Measurements from ENCODE around the gene COBL. TPM values are rescaled to one million over a fixed set of nuclear protein-coding genes. Genes with fewer than 3 reads are reported as not detected.

The COBL gene, protein sequence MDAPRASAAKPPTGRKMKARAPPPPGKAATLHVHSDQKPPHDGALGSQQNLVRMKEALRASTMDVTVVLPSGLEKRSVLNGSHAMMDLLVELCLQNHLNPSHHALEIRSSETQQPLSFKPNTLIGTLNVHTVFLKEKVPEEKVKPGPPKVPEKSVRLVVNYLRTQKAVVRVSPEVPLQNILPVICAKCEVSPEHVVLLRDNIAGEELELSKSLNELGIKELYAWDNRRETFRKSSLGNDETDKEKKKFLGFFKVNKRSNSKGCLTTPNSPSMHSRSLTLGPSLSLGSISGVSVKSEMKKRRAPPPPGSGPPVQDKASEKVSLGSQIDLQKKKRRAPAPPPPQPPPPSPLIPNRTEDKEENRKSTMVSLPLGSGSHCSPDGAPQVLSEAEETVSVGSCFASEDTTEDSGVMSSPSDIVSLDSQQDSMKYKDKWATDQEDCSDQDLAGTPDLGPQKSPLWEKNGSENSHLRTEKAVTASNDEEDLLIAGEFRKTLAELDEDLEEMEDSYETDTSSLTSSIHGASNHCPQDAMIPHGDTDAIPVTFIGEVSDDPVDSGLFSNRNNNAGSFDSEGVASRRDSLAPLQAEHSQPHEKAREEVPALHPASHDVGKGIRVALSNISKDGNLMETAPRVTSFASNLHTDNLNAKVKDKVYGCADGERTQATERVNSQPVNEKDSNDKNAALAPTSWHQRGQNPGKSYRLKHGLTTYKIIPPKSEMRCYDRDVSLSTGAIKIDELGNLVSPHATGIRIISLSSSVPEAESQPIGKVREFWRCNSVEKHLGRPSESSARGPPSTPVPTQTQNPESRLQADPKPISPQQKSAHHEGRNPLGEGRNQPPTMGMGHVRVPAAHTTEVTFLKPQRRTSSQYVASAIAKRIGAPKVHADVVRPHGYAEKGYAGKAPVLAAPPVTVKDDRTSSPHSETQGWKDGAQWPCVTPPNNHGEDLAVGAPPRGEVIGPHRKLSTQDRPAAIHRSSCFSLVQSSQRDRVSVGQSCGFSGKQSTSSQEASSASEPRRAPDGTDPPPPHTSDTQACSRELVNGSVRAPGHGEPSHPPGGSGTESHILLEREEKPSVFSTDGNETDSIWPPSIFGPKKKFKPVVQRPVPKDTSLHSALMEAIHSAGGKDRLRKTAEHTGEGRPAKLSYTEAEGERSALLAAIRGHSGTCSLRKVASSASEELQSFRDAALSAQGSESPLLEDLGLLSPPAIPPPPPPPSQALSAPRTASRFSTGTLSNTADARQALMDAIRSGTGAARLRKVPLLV
- 21.9 and 23.8 TPM in 2 replicates for total RNA-seq (2014; rRNA removed; shearing (Covaris generic))
- polyA plus RNA-seq (2014; cell fraction: nucleus; rRNA removed), result 8.4 and 10.6 TPM in 2 replicates

DNA sequence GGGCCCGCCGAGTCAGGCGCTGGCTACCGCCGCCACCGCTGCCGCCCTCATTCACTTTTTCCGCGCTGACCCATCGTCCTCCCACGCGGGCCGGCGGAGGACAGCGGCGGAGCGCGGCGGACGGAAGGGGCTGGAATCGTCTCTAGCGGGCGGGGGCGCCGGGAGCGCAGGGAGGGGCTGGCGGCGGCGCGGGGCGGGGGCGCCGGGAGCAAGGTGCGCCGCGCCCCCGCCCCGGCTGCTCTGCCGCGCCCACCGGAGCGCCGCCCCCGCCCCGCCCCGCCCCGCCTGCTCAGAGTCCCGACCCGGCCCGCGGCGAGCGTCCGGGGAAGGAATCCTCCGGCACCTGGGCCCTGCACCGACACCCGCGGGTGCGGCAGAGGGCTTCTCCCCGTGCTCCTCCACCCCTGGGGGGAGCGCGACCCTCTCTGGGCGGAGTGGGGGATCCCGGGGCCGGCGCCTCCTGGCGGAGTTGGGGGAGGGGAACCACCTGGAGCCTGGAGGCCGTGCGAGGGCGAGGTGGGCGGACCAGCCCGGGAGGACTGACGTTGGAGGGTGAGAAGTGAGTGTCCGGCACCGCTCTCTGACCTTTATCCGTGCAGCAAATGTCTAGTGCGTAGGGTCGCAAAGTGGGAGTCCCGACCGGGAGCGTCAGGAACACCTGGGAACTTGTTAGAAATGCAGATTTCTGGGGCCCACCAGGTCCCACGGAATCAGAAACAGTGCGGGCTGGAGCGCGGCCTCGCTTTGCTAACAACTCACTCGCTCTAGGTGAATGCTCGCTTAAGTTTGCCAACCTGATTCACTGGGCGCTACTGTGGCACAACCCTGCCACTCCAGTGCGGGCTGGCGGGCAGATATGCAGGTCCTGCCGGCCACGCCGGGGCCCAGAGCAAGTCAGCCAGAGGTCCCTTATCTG, at the start of gene COBL:
TSS of gene COBL (minus strand) at position 144 of the 916 bp plus-strand sequence. CDS start 176 bp downstream, outside the sequence.
- DNase-seq (ENCODE audit: extremely low read depth, low read depth), result no peak

DNA sequence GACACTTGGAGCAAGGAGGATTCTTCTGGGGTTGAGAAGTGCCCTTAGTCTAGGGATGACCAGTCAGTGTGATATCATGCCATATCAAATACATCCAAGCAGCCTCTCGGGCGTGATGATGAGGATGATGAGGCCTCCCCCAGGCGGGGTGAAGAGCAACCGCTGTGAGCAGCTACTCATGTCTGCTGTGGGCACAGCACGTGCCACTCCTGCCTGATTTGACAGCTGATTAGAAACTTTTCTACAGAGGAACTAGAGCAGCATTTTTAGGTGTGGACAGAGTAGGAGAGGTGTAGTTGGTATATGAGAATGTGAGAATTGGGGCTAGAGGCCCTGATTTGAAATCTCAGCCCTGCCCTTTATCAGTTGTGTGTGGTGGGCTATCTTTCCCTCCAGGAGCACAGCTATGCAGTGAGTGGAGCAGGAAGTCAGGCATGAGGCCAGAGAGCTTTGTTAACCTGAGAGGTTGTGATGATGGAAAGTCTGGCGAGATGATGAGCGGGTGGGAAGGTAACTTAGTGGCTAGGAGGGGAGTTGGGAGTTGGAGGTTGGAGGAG, 49.6 kb upstream of the COBL start:
- DNase-seq (ENCODE audit: extremely low read depth, low read depth), result no peak

DNA sequence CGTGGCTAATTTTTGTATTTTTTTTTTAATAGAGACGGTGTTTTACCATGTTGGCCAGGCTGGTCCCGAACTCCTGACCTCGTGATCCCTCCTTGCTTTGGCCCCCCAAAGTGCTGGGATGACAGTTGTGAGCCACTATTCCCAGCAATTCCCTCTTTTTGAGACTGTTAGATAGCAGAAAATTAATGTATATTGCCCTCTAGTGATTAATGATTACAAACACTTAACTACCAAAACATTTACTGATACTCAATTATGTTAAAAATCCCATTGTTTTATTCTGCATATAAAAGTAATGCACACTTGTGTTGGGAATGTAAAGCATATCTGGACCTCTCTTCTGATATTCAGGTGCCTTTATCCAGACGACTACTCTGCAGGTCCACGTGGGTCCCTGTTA, 41.2 kb upstream of the COBL start:
- DNase-seq (ENCODE audit: extremely low read depth, low read depth), result no peak

DNA sequence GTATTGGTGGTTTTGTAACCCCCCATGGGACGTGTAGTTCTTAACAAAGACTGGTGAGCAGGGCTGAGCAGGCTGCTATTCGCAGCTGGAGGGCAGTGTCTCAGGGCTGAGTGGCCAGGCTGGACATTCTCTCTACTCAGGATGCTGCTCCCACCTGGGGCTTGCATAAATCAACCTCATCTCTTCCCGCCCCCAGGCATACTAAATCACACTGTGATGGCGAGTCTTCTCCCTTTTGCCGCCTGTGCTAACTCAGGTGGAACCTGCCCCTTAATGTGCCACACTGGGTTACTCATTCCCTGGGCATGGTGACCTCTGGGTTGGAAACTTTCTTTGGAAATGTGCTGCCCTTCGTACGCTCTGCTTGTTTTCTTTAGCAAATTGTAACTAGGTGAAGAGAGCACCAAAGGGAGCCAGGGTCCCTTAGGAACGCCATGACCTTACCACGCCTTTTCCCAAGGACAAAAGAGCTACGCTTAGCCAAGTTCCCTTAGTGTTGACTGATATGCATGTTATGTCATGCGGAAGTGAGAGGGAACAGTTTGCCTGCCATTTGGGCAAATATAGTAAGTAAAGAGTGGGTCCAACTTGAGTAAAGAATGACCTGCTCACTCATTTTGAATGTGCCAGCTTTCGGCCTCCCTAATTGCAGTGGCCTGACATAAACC, 40.4 kb upstream of the COBL start:
- no peak for DNase-seq (ENCODE audit: extremely low read depth, low read depth)

DNA sequence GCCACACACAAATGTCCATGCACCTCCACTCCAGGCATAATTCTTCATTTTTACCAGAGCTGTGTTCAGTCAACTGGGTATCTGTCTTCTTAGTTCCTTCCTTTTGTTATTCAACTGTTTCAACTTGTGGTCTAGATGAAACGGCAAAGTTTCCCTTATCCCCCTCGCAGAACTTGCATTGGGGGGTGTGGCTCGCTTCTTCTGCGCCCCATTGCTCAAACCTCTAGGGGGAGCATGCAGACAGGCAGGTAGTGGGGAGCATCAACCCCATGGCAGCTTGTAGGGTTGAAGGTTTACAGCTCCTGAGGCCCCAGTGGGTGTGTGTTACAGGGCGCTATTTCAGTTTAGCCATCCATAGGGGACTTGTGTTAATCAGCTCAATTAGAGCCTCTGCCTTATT, 38.3 kb upstream of the COBL start:
- no peak for DNase-seq (ENCODE audit: extremely low read depth, low read depth)

GRCh38 chr7:51354434-51354833, 37.8 kb upstream of the COBL start:
- no peak for DNase-seq (ENCODE audit: extremely low read depth, low read depth)

DNA sequence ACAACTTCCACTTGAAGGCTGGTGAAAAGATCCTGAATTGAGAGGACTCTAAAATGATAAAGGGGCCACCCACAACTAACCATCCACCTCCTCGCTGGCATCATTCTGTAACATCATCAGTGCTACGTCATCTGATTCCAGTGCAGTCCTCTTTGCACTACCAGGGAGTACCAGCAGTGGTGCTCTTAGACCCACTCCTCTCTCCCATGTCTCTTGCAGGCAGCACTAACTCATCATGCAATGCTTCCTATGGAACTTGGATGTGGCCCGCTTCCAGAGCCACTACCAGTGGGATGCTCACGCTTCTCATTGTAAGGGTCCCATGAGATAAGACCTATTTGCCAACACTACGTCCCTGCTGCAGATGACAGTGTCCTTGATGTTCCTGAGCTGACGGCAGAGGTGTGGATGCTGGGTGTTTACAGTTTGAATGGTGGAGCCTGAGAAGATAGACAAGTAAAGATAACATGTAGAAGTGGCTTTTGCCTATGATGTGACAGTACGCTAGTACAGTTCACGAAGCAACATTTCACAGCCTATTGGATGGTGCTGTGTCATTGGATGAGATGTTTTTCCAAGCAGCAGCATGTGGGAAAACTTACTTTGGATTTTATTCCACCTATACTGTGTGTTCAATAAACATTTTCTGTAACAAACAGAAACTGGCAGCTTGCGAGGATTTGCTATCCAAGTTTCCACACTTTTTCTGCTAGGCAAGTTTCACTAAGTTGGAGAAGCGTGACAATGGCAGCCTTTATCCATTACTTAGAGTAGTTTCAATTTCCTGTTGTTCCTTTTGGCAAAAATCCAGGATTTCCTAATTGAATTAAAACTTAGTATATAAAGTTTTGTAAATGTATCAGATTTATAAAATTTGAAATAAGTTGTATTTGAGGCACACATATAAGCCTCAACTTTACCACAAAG, 35.8 kb upstream of the COBL start:
- no peak for DNase-seq (ENCODE audit: extremely low read depth, low read depth)

DNA sequence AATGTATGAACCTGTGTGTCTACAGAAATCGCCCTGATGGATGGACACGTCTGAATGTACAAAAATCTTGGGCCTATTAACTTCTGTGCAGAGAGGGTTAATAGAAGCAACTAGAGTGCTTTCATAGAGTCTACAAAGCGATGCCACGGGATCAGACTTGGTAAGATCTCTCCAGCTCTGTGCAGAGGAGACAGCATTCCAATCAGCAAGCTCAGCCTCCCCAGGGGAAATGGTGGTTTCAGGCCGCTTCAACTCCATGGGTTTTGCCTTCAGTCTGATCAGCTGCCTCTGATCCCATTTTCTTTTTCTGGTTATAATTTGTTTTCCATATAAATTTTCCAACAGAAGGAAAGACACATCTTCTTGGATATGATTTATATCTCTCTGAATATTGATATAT, 35.1 kb upstream of the COBL start:
- no peak for DNase-seq (ENCODE audit: extremely low read depth, low read depth)

DNA sequence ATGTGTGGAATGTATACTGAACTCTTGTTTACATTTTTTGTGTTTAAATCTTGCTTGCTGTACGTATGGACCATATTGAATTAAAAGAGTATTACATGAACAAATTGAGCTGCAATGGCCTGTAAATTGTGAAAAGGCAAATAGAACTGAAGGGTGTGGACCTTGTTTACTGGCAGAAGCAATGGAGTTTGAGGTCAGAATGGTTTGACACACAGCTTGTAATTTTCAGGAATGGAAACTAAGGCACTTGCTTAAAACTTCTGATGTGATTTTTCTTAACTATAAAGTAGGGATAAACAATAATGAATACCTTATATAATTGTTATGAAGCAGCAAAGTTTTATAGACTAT, 33.9 kb upstream of the COBL start:
- DNase-seq (ENCODE audit: extremely low read depth, low read depth), result no peak

DNA sequence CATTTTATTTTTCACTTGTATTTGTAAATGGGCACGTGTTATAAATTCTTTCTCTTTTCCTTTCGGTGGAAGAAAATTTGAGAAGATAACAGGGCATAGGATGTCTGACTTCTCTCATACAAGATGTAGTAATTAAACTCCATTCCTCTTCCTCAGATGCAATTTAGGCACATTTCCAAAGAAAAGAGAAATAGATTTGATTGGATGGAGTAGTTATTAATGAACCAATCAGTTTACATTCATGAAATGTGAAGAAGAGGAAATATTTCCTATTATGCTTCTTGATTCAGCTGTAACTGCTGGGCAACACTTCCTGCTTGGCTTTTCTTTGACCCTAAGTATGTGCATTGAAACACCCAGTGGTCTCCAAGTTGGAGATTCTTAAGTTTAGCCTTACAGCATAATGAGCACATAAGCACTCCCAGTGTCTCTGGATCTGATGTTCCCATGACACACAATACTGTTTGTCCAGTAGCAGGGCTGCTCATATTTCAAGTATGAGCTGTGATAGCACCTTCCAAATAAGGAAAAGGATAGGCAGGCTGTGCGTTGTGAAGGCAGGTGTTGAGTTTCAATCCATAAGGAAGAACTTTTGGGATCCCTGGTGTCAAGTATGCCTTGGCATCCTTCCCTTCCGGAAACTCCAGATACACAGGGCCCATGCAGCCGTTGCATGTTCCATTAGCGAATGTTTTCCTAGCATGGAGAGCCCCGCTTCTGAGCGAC, 33.4 kb upstream of the COBL start:
- peak; percentile 80 for DNase-seq (ENCODE audit: extremely low read depth, low read depth)

- no peak for DNase-seq (ENCODE audit: extremely low read depth, low read depth)
Observed at GRCh38 chr7:51346126-51346525, 29.5 kb upstream of the COBL start.

DNA sequence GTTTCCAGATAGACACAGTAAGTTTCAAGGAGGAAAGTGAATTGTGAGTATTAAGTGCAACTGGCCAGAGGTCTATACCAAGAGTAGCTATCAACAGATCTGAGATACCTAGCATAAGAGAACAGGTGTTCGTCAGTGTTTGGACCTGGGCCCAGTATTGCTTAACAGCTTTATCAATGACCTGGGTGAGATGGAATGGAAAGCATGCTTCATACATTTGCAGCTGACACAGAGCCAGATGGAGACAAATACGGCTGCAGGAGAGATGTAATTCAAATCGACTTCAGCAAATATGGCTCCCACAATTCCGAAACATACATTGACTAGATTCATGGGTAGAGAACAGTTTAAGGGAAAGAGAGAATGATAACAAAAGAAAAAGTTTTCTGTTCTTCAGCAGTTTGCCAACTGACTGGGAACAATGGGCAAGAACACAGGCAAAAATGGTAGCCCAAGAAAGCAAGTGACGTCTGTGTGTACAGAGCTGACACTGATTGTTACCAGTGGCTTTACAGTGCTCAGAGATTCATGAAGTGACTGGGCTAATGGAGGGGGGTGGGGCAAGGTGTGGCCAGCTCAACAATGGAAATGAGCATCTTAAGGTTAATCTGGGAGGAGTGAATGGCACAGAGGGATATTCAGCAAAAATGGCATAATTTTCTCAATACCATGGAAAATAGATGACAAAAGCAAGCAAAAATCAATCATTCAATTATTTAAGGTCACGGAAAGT, 28.0 kb upstream of the COBL start:
- DNase-seq (ENCODE audit: extremely low read depth, low read depth), result no peak

DNA sequence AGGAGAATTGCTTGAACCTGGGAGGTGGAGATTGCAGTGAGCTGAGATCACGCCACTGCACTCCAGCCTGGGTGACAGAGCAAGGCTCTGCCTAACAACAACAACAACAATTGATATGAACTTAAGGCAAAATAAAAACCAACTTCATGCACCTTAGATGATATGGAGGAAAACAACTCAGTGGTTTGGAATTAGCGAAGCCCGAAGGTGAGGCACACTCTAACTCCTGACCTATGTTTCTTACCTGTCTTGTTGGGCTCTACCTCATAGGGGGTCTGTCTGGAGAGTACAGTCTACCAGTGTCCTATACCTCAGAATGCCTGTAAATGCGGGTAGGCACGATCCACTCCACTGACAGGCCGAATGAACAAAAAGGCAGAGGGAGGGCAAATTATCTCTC, 24.3 kb upstream of the COBL start:
- no peak for DNase-seq (ENCODE audit: extremely low read depth, low read depth)

DNA sequence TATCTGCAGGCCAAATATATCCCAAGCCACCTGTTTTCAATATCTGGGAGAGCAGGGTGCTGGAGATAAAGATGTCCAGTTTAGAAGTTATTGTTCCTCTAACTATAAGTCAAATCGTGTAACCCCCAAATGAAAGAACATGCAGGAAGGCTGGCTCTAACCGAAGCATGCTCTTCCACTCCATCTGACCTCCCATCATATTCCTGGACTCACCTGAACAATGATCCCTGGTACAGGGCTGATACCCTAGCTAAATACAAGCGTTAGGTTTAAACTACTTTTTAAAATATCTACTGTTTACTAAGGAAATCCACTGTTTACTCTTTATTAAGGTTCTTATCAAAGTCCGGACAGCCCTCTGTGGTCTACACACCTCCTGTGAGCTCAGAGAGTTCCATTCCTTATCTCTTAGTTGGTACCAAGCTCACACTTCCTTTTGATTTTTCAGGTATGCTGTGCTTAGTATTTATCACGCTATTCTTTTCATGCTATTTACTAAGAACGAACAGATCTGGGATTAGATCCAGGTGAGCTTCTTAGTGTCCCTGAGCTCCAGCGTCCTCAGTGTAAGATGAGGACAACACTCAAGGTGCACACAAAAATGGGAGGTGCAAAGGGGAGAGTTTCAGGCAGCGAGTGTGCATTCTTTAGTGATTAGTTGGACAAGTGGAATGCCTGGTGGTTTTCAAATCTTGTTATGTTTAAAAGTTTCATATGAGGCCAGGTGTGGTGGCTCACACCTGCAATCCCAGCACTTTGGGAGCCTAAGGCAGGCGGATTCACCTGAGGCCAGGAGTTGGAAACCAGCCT, 23.6 kb upstream of the COBL start:
- no peak for DNase-seq (ENCODE audit: extremely low read depth, low read depth)

GRCh38 chr7:51335057-51335456, 18.4 kb upstream of the COBL start:
- DNase-seq (ENCODE audit: extremely low read depth, low read depth), result no peak

Data from NCI-H460 (cell line).